GM23338 (cell line): ENCODE data around the gene ASIC3. TPM values are rescaled to one million over a fixed set of nuclear protein-coding genes. Genes with fewer than 3 reads are reported as not detected.

Experiments
- ATAC-seq: fragments of 200-7000 bp; cut with Tn5 transposase; 3 replicates; pipeline ENCODE4 v1.9.1; 2020
- DNase-seq: peaks from one replicate; pipeline ENCODE4 v3.0.0-alpha.2; 2015; ENCODE audit warnings: low spot score
- H2AFZ ChIP-seq: fragments of 200-600 bp; sonication (generic); 2 replicates; pipeline ENCODE4 v1.8.0; 2016; ENCODE audit warnings: antibody characterized with exemption, mild to moderate bottlenecking, moderate library complexity
- H3F3A ChIP-seq: fragments of 200-600 bp; sonication (generic); replicated peaks from 2 replicates; pipeline ENCODE4 v1.8.0; 2017; ENCODE audit warnings: antibody characterized with exemption, mixed run types, low read depth
- H3K27ac ChIP-seq: fragments of 200-600 bp; sonication (generic); 2 replicates; pipeline ENCODE4 v1.6.1; 2016; ENCODE audit warnings: low read depth
- H3K27me3 ChIP-seq: fragments of 200-600 bp; sonication (generic); 2 replicates; pipeline ENCODE4 v1.8.0; 2016; ENCODE audit warnings: mild to moderate bottlenecking, mixed run types, moderate library complexity; ENCODE audit not compliant: insufficient read depth
- H3K36me3 ChIP-seq: fragments of 200-600 bp; sonication (generic); 2 replicates; pipeline ENCODE4 v1.8.0; 2016; ENCODE audit warnings: mild to moderate bottlenecking; ENCODE audit not compliant: insufficient read depth
- H3K4me1 ChIP-seq: fragments of 200-600 bp; sonication (generic); 2 replicates; pipeline ENCODE4 v1.8.0; 2016; ENCODE audit warnings: mild to moderate bottlenecking, moderate library complexity; ENCODE audit not compliant: insufficient read depth
- H3K4me2 ChIP-seq: fragments of 200-600 bp; sonication (generic); 2 replicates; pipeline ENCODE4 v1.7.1; 2017; ENCODE audit warnings: mixed run types
- H3K4me3 ChIP-seq: fragments of 200-600 bp; sonication (generic); 2 replicates; pipeline ENCODE4 v1.6.1; 2016; ENCODE audit warnings: mixed run types
- H3K79me2 ChIP-seq: fragments of 200-600 bp; sonication (generic); replicated peaks from 2 replicates; pipeline ENCODE4 v1.8.0; 2017; ENCODE audit warnings: mild to moderate bottlenecking; ENCODE audit not compliant: insufficient read depth
- H3K9me2 ChIP-seq: fragments of 200-600 bp; sonication (generic); 2 replicates; pipeline ENCODE4 v1.8.0; 2017; ENCODE audit not compliant: insufficient read depth
- H4K20me1 ChIP-seq: fragments of 200-600 bp; sonication (generic); replicated peaks from 2 replicates; pipeline ENCODE4 v1.8.0; 2017; ENCODE audit warnings: mild to moderate bottlenecking; ENCODE audit not compliant: insufficient read depth
- H3K27ac Mint-ChIP-seq: 2 replicates; pipeline ENCODE4 v1.8.0; 2020; ENCODE audit warnings: inconsistent platforms, mild to moderate bottlenecking, moderate library complexity, mixed read lengths
- H3K27me3 Mint-ChIP-seq: 3 replicates; pipeline ENCODE4 v1.8.0; 2022; ENCODE audit warnings: low read depth, mild to moderate bottlenecking, moderate library complexity, mixed read lengths, inconsistent platforms; ENCODE audit not compliant: insufficient read depth, poor library complexity
- H3K36me3 Mint-ChIP-seq: 3 replicates; pipeline ENCODE4 v1.8.0; 2021; ENCODE audit warnings: low read depth, mild to moderate bottlenecking, inconsistent platforms, moderate library complexity, mixed read lengths
- H3K4me1 Mint-ChIP-seq: 3 replicates; pipeline ENCODE4 v1.8.0; 2020; ENCODE audit warnings: mild to moderate bottlenecking, inconsistent platforms, mixed read lengths
- H3K4me3 Mint-ChIP-seq: 3 replicates; pipeline ENCODE4 v1.8.0; 2021; ENCODE audit warnings: moderate library complexity, mild to moderate bottlenecking, inconsistent platforms, mixed read lengths
- H3K9me3 Mint-ChIP-seq: 3 replicates; pipeline ENCODE4 v1.8.0; 2020; ENCODE audit warnings: moderate library complexity, mild to moderate bottlenecking, inconsistent platforms, mixed read lengths
- CREB1 ChIP-seq: fragments of 250-450 bp; sonication (Bioruptor Pico); IDR thresholded peaks from 2 replicates; pipeline ENCODE4 v1.5.0; 2020; ENCODE audit warnings: low read depth, mild to moderate bottlenecking, moderate library complexity
- CTCF ChIP-seq, 2 experiments: fragments of 200-600 bp in 1 of 2; sonication (generic) in 1 of 2; conservative IDR thresholded peaks; 2 replicates each; pipeline versions ENCODE4 v1.5.1 to v1.6.1; 2016 to 2017; ENCODE audit warnings: antibody characterized with exemption in 2 of 2, low read depth in 2 of 2, mild to moderate bottlenecking in 2 of 2, moderate library complexity in 1 of 2
- ETS1 ChIP-seq: IDR thresholded peaks from 2 replicates; pipeline ENCODE4 v1.6.1; 2016; ENCODE audit warnings: antibody characterized with exemption
- EZH2 ChIP-seq: fragments of 200-600 bp; sonication (generic); IDR thresholded peaks from one replicate; pipeline ENCODE4 v1.8.0; 2017; ENCODE audit warnings: antibody characterized with exemption, mild to moderate bottlenecking, low read depth; ENCODE audit not compliant: unreplicated experiment
- EZH2phosphoT487 ChIP-seq: fragments of 200-600 bp; sonication (generic); IDR thresholded peaks from one replicate; pipeline ENCODE4 v1.8.1; 2018; ENCODE audit warnings: antibody characterized with exemption; ENCODE audit not compliant: unreplicated experiment
- JUNB ChIP-seq: IDR thresholded peaks from one replicate; pipeline ENCODE4 v1.6.1; 2016; ENCODE audit warnings: antibody characterized with exemption; ENCODE audit not compliant: unreplicated experiment
- NANOG ChIP-seq: IDR thresholded peaks from 2 replicates; pipeline ENCODE4 v1.6.1; 2016; ENCODE audit warnings: antibody characterized with exemption, borderline replicate concordance
- POLR2AphosphoS5 ChIP-seq: IDR thresholded peaks from 2 replicates; pipeline ENCODE4 v1.6.1; 2016; ENCODE audit warnings: antibody characterized with exemption, low read depth
- REST ChIP-seq: IDR thresholded peaks from one replicate; pipeline ENCODE4 v1.6.1; 2018; ENCODE audit warnings: antibody characterized with exemption; ENCODE audit not compliant: unreplicated experiment
- STAT1 ChIP-seq: IDR thresholded peaks from one replicate; pipeline ENCODE4 v1.6.1; 2016; ENCODE audit warnings: antibody characterized with exemption; ENCODE audit not compliant: unreplicated experiment
- ZNF114 ChIP-seq: fragments of 250-450 bp; sonication (Bioruptor Pico); IDR thresholded peaks from 2 replicates; pipeline ENCODE4 v1.5.0; 2020; ENCODE audit warnings: mild to moderate bottlenecking, moderate library complexity
- ZNF331 ChIP-seq: fragments of 250-450 bp; sonication (Bioruptor Pico); IDR thresholded peaks from 2 replicates; pipeline ENCODE4 v1.5.0; 2020; ENCODE audit warnings: low read depth, mild to moderate bottlenecking, moderate library complexity
- ZNF462 ChIP-seq: fragments of 250-450 bp; sonication (Bioruptor Pico); IDR thresholded peaks from 2 replicates; pipeline ENCODE4 v1.5.0; 2020; ENCODE audit warnings: mild to moderate bottlenecking, moderate library complexity
- polyA plus RNA-seq: library from polyadenylated mRNA; unstranded; fragments of >200 nt; fragmentation: Nextera tagmentation; extraction: Ambion mirVana; gene quantifications from 2 replicates; pipeline ENCODE4 v1.2.1, GENCODE V29; 2016
- total RNA-seq: library from RNA; depleted of rRNA; stranded (reverse); fragments of >200 nt; shearing (Covaris generic); gene quantifications from 2 replicates; pipeline ENCODE4 v1.2.3, GENCODE V29; 2014

ASIC3 gene
- total and polyA plus RNA-seq, 2 experiments from 2014 or later: 0.87 to 0.90 TPM

GRCh38 chr7:151039850-151040548, 8.3 kb upstream of the ASIC3 start:
- H3K4me3 Mint-ChIP-seq: no peak overlapping the region
- Histone ChIP-seq H3K4me2 (no peak overlapping the region), H2AFZ (no peak overlapping the region), H3K27me3 (no peaks in the 10 kb centered on the region), H3K4me3 (no peak overlapping the region), H3K27ac (no peak overlapping the region), H3K9me2 (no peaks in the 10 kb centered on the region), H3K36me3 (no peaks in the 10 kb centered on the region), H3K79me2 (no peaks in the 10 kb centered on the region), H3K4me1 (no peaks in the 10 kb centered on the region), H4K20me1 (no peaks in the 10 kb centered on the region), H3F3A (no peaks in the 10 kb centered on the region)
- ATAC-seq (peak; percentile 44), DNase-seq (no peak)
- H3K27me3 Mint-ChIP-seq: peaks cover 15% of the 10 kb centered on the region
- H3K27ac Mint-ChIP-seq: no peak overlapping the region
- H3K36me3 Mint-ChIP-seq: peaks cover 6% of the 10 kb centered on the region; the same call in 1 of the 3 replicates
- no peaks in the 10 kb centered on the region for H3K9me3 Mint-ChIP-seq
- peaks cover 2% of the 10 kb centered on the region; the same call in 1 of the 3 replicates for H3K4me1 Mint-ChIP-seq
- TF ChIP-seq JUNB (no peak), REST (no peak), ZNF114 (CRISPR knock-in tag) (no peak), POLR2AphosphoS5 (no peak), CREB1 (CRISPR knock-in tag) (no peak), EZH2 (no peak), ETS1 (no peak), ZNF462 (CRISPR knock-in tag) (no peak), STAT1 (no peak), EZH2phosphoT487 (no peak), CTCF (conservative IDR thresholded peaks at IDR 0.05; ENCODE audit: low read depth in 2 of 2) (no peak), NANOG (no peak), ZNF331 (CRISPR knock-in tag) (no peak)
